Endothelial cell of umbilical vein (primary cell): ENCODE data around the gene C13orf46. TPM values are rescaled to one million over a fixed set of nuclear protein-coding genes. Genes with fewer than 3 reads are reported as not detected.

Experiments used
- BruUV-seq: library from RNA; stranded (reverse); fragments of 400-500 nt; replicated peaks from 2 replicates; lab custom pipeline; 2021; lab: Mats Ljungman, UMichigan
- CTCF ChIA-PET: fragments of 300-600, 350-600 bp; sonication (Branson Sonifier 250); formaldehyde crosslinking; loops from one replicate; lab custom pipeline; 2021; ENCODE audit warnings: antibody characterized with exemption, inconsistent platforms; lab: Charles Lee
- POLR2A ChIA-PET: fragments of 300-600, 350-600 bp; sonication (Branson Sonifier 250); formaldehyde crosslinking; loops from one replicate; lab custom pipeline; 2021; ENCODE audit warnings: antibody characterized with exemption, inconsistent platforms; lab: Charles Lee
- DNase-seq: peaks from one replicate; pipeline ENCODE4 v3.0.0-alpha.2; 2011; ENCODE audit warnings: low read depth, low spot score
- FAIRE-seq: peaks from 2 replicates; lab custom pipeline; 2011; peaks lifted over from hg19 to GRCh38; lab: Jason Lieb, UNC
- H2AFZ ChIP-seq: 2 replicates; pipeline ENCODE4 v1.6.0; 2012; ENCODE audit warnings: low read depth, low read length, control low read depth, inconsistent platforms
- H3K27ac ChIP-seq: 2 replicates; pipeline ENCODE4 v1.5.1; 2011; ENCODE audit warnings: low read depth, mild to moderate bottlenecking, control low read depth, low read length, moderate library complexity; ENCODE audit not compliant: insufficient read depth
- H3K27me3 ChIP-seq, 2 experiments: 2 replicates each; pipeline versions ENCODE4 v1.6.0 to v1.6.1; 2011; ENCODE audit warnings: low read length in 2 of 2, mixed read lengths in 1 of 2; ENCODE audit not compliant: control insufficient read depth in 2 of 2, insufficient read depth in 2 of 2
- H3K36me3 ChIP-seq, 2 experiments: 2 replicates in 1 of 2; 3 replicates in 1 of 2; pipeline ENCODE4 v1.5.1; 2011; ENCODE audit warnings: low read length in 2 of 2, mild to moderate bottlenecking in 1 of 2, moderate library complexity in 1 of 2; ENCODE audit not compliant: control insufficient read depth in 2 of 2, insufficient read depth in 2 of 2; ENCODE audit errors: extremely low read depth in 1 of 2
- H3K4me1 ChIP-seq: 3 replicates; pipeline ENCODE4 v1.5.1; 2011; ENCODE audit warnings: mild to moderate bottlenecking, low read length; ENCODE audit not compliant: control insufficient read depth, insufficient read depth; ENCODE audit errors: extremely low read depth
- H3K4me2 ChIP-seq: 2 replicates; pipeline ENCODE4 v1.6.1; 2011; ENCODE audit warnings: low read length, control low read depth, mixed read lengths; ENCODE audit not compliant: insufficient read depth
- H3K4me3 ChIP-seq, 3 experiments: fragments of 200-600 bp in 1 of 3; sonication (generic), shearing (Covaris generic) in 1 of 3; replicated peaks in 1 of 3; 2 replicates each; pipeline ENCODE4 v1.5.1; 2011 to 2016; ENCODE audit warnings: control low read depth in 3 of 3, low read length in 3 of 3, mild to moderate bottlenecking in 2 of 3, inconsistent platforms in 1 of 3, low read depth in 1 of 3, moderate library complexity in 1 of 3; ENCODE audit not compliant: insufficient read depth in 1 of 3
- H3K79me2 ChIP-seq: 2 replicates; pipeline ENCODE4 v1.6.0; 2012; ENCODE audit warnings: low read length, inconsistent platforms; ENCODE audit not compliant: control insufficient read depth, insufficient read depth
- H3K9ac ChIP-seq: replicated peaks from 2 replicates; pipeline ENCODE3; 2011; ENCODE audit warnings: low read length, control low read depth; ENCODE audit not compliant: insufficient read depth; ENCODE audit errors: extremely low read depth
- H3K9me1 ChIP-seq: replicated peaks from 3 replicates; pipeline ENCODE4 v1.6.0; 2011; ENCODE audit warnings: mild to moderate bottlenecking, low read length; ENCODE audit not compliant: control insufficient read depth, insufficient read depth; ENCODE audit errors: extremely low read depth
- H3K9me3 ChIP-seq: replicated peaks from 2 replicates; pipeline ENCODE4 v1.5.1; 2012; ENCODE audit warnings: low read length, inconsistent platforms; ENCODE audit not compliant: control insufficient read depth, insufficient read depth
- H4K20me1 ChIP-seq: replicated peaks from 2 replicates; pipeline ENCODE3; 2011; ENCODE audit warnings: mild to moderate bottlenecking, low read length; ENCODE audit not compliant: control insufficient read depth, insufficient read depth; ENCODE audit errors: extremely low read depth
- CTCF ChIP-seq, 2 donors: IDR thresholded peaks; 1 replicate in 1 of 2; 2 replicates in 1 of 2; pipeline ENCODE4 v1.5.1; 2011; ENCODE audit warnings: low read length in 2 of 2, mild to moderate bottlenecking in 2 of 2, moderate library complexity in 2 of 2, control low read depth in 1 of 2, inconsistent platforms in 1 of 2, low read depth in 1 of 2; ENCODE audit not compliant: insufficient read depth in 1 of 2; ENCODE audit errors: extremely low read depth in 1 of 2
- EZH2 ChIP-seq: IDR thresholded peaks from 2 replicates; pipeline ENCODE4 v1.6.1; 2012; ENCODE audit warnings: borderline replicate concordance, low read depth, mild to moderate bottlenecking, moderate library complexity, low read length, inconsistent platforms; ENCODE audit not compliant: severe bottlenecking
- FOS ChIP-seq: IDR thresholded peaks from 2 replicates; pipeline ENCODE4 v1.6.1; 2011; ENCODE audit warnings: mild to moderate bottlenecking, low read length, moderate library complexity, borderline replicate concordance; ENCODE audit not compliant: insufficient read depth
- GATA2 ChIP-seq: IDR thresholded peaks from 2 replicates; pipeline ENCODE4 v1.7.0; 2011; ENCODE audit warnings: low read depth, mild to moderate bottlenecking, moderate library complexity, mixed read lengths, low read length; ENCODE audit not compliant: insufficient read length, insufficient read depth
- JUN ChIP-seq: IDR thresholded peaks from 2 replicates; pipeline ENCODE4 v1.6.1; 2011; ENCODE audit warnings: borderline replicate concordance, low read depth; ENCODE audit not compliant: insufficient read length, insufficient read depth
- MAX ChIP-seq: IDR thresholded peaks from 2 replicates; pipeline ENCODE4 v1.6.1; 2011; ENCODE audit not compliant: insufficient read depth, insufficient read length
- MYC ChIP-seq: IDR thresholded peaks from one replicate; pipeline ENCODE4 v1.6.1; 2011; ENCODE audit warnings: mild to moderate bottlenecking, low read depth, low read length
- POLR2A ChIP-seq: IDR thresholded peaks from 2 replicates; pipeline ENCODE4 v1.6.1; 2012; ENCODE audit warnings: low read depth, mild to moderate bottlenecking, control low read depth, low read length
- POLR2AphosphoS5 ChIP-seq: IDR thresholded peaks from 2 replicates; pipeline ENCODE4 v1.6.1; 2012; ENCODE audit warnings: low read depth, mild to moderate bottlenecking, control low read depth, low read length, moderate library complexity; ENCODE audit not compliant: insufficient read depth
- dilution Hi-C: fragments of 300-500 bp; cut with MboI; formaldehyde crosslinking; loops from one replicate; pipeline ENCODE4 v1.15.0; 2019; ENCODE audit warnings: low sequenced_read_pairs; ENCODE audit not compliant: extremely low pct_ligation_motif_present
- intact Hi-C: fragments of 100-400 bp; cut with micrococcal nuclease; formaldehyde crosslinking; loops from one replicate; pipeline ENCODE4 v1.10.0; 2022
- polyA plus RNA-seq, 4 experiments: library from polyadenylated mRNA; depleted of rRNA in 3 of 4; stranded (reverse) in 3 of 4; unstranded in 1 of 4; fragments of >200 nt; gene quantifications; 2 replicates each; pipeline versions ENCODE4 v1.2.1 to v1.2.3, GENCODE V29; 2011 to 2012; ENCODE audit warnings: missing spikeins in 1 of 4
- total RNA-seq: library from RNA; stranded (reverse); gene quantifications from 2 replicates; pipeline ENCODE4 v1.2.3, GENCODE V29; 2021

C13orf46 gene
- total and polyA plus RNA-seq, 2 donors (not counting 3 experiments of a cell fraction or from before 2014, with no cell fraction given) = 1.3 to 1.7 TPM

GRCh38 chr13:113996081-113996911, 22.4 kb upstream of the C13orf46 start:
- Histone ChIP-seq H3K9me3 (no peaks in the 10 kb centered on the region), H3K9me1 (no peaks in the 10 kb centered on the region), H3K9ac (no peak overlapping the region), H3K27me3 (no peaks in the 10 kb centered on the region), H3K36me3 (peaks cover 5 to 55% of the 10 kb centered on the region in 2 experiments), H2AFZ (no peak overlapping the region), H3K4me2 (no peak overlapping the region), H3K4me1 (no peaks in the 10 kb centered on the region), H3K4me3 (no peak overlapping the region), H3K79me2 (no peaks in the 10 kb centered on the region), H3K27ac (no peak overlapping the region), H4K20me1 (no peaks in the 10 kb centered on the region)
- ChIA-PET CTCF (no interaction called here), POLR2A (no interaction called here)
- no TSS peak for BruUV-seq
- intact Hi-C loops = no loop called here
- DNase-seq (no peak), FAIRE-seq (no peak)
- dilution Hi-C loops = no loop called here
- TF ChIP-seq POLR2A (no peak), CTCF (IDR thresholded peaks at IDR 0.05; ENCODE audit: extremely low read depth in 1 of 2, insufficient read depth in 1 of 2, low read depth in 1 of 2, low read length in 2 of 2) (no peak), MAX (no peak), JUN (no peak), POLR2AphosphoS5 (no peak), MYC (no peak), FOS (no peak), EZH2 (no peak), GATA2 (no peak)
